Gastrocnemius medialis (tissue), 4 donors: ENCODE measurements around the gene CSNK1D. TPM values are rescaled to one million over a fixed set of nuclear protein-coding genes. Genes with fewer than 3 reads are reported as not detected.

Experiments used
- ATAC-seq, 2 donors: fragments of 150-250 bp; one replicate each; pipeline ENCODE4 v1.9.1; 2016
- DNase-seq, 2 donors: peaks; one replicate each; pipeline ENCODE4 v3.0.0-alpha.2; 2019
- H3K27ac ChIP-seq, 4 donors: fragments of 200-600 bp; sonication (generic); 1 replicate in 1 of 4; 2 replicates in 3 of 4; pipeline ENCODE4 v1.5.1; 2016 to 2018; ENCODE audit warnings: mild to moderate bottlenecking in 2 of 4, moderate library complexity in 1 of 4
- H3K27me3 ChIP-seq, 3 donors: fragments of 200-600 bp; sonication (generic) in 2 of 3; 1 replicate in 1 of 3; 2 replicates in 2 of 3; pipeline versions ENCODE4 v1.5.1 to v1.6.0; 2016 to 2019; ENCODE audit warnings: mild to moderate bottlenecking in 1 of 3, moderate library complexity in 1 of 3
- H3K36me3 ChIP-seq, 2 donors: fragments of 200-600 bp; sonication (generic) in 1 of 2; one replicate each; pipeline ENCODE4 v1.5.1; 2017 to 2018
- H3K4me1 ChIP-seq, 2 donors: fragments of 200-600 bp; sonication (generic) in 1 of 2; one replicate each; pipeline ENCODE4 v1.5.1; 2016 to 2017; ENCODE audit warnings: mild to moderate bottlenecking in 2 of 2
- H3K4me3 ChIP-seq, 4 donors: fragments of 200-600 bp; sonication (generic) in 3 of 4; 1 replicate in 1 of 4; 2 replicates in 3 of 4; pipeline ENCODE4 v1.5.1; 2016 to 2019; ENCODE audit warnings: mild to moderate bottlenecking in 2 of 4
- H3K9me3 ChIP-seq, 3 donors: fragments of 200-600 bp; sonication (generic) in 2 of 3; 1 replicate in 1 of 3; 2 replicates in 2 of 3; pipeline ENCODE4 v1.5.1; 2016 to 2019
- POLR2A ChIP-seq, 2 donors: fragments of 450-650 bp; IDR thresholded peaks; one replicate each; pipeline ENCODE4 v1.6.1; 2017; ENCODE audit warnings: antibody characterized with exemption in 2 of 2, mild to moderate bottlenecking in 2 of 2, moderate library complexity in 2 of 2
- in situ Hi-C, 4 donors: fragments of 200-750 bp; cut with MboI; loops; one replicate each; pipeline versions ENCODE4 v1.15.0 to v1.8.0; 2017; ENCODE audit warnings: low sequenced_read_pairs in 4 of 4
- intact Hi-C: fragments of 100-400 bp; cut with DNase I; formaldehyde crosslinking; loops from one replicate; pipeline ENCODE4 v1.15.1; 2023; ENCODE audit warnings: low total_unique reads
- total RNA-seq, 4 donors: library from RNA; depleted of rRNA; stranded (reverse); fragments of >200 nt; gene quantifications; one replicate each; pipeline versions ENCODE4 v1.1.0 to v1.2.3, GENCODE V29; 2016
- TF ChIP-seq, protein P1 (sequence below), 5 experiments: fragments of 450-650 bp in 3 of 5; fragments of 200-600 bp in 2 of 5; sonication (generic) in 2 of 5; IDR thresholded peaks in 4 of 5; conservative IDR thresholded peaks in 1 of 5; 1 replicate in 4 of 5; 2 replicates in 1 of 5; pipeline ENCODE4 v1.5.1; 2016 to 2019; ENCODE audit warnings: antibody characterized with exemption in 5 of 5, mild to moderate bottlenecking in 3 of 5, moderate library complexity in 3 of 5

CSNK1D gene
- total RNA-seq, 4 donors from 2014 or later: 34.0 to 55.2 (median 47.3) TPM

DNA sequence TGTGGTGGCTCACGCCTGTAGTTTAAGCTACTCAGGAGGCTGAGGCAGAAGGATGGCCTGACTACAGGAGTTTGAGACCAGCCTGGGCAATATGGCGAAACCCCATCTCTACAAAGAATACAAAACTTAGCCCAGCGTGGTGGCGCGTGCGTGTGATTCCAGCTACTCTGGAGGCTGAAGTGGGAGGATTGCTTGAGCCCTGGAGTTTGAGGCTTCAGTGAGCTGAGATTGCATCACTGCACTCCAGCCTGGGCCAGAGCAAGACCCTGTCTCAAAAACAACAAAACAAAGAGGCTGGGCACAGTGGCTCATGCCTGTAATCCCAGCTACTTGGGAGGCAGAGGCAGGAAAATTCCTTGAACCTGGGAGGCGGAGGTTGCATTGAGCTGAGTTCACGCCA, 7.0 kb upstream of the CSNK1D start:
- DNase-seq: no peak
- Histone ChIP-seq H3K27ac (no peak overlapping the region), H3K4me1 (no peaks in the 10 kb centered on the region), H3K36me3 (no peaks in the 10 kb centered on the region), H3K9me3 (no peaks in the 10 kb centered on the region), H3K4me3 (no peak overlapping the region), H3K27me3 (no peaks in the 10 kb centered on the region)
- intact Hi-C loops (no loop called here), in situ Hi-C loops (no loop called here)
- ATAC-seq: no peak
- TF ChIP-seq POLR2A (IDR thresholded peaks at IDR 0.05): no peak
- TF ChIP-seq, protein P1, sequence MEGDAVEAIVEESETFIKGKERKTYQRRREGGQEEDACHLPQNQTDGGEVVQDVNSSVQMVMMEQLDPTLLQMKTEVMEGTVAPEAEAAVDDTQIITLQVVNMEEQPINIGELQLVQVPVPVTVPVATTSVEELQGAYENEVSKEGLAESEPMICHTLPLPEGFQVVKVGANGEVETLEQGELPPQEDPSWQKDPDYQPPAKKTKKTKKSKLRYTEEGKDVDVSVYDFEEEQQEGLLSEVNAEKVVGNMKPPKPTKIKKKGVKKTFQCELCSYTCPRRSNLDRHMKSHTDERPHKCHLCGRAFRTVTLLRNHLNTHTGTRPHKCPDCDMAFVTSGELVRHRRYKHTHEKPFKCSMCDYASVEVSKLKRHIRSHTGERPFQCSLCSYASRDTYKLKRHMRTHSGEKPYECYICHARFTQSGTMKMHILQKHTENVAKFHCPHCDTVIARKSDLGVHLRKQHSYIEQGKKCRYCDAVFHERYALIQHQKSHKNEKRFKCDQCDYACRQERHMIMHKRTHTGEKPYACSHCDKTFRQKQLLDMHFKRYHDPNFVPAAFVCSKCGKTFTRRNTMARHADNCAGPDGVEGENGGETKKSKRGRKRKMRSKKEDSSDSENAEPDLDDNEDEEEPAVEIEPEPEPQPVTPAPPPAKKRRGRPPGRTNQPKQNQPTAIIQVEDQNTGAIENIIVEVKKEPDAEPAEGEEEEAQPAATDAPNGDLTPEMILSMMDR (IDR thresholded peaks at IDR 0.05 in 4 of 5, conservative IDR thresholded peaks at IDR 0.05 in 1 of 5): no peak

DNA sequence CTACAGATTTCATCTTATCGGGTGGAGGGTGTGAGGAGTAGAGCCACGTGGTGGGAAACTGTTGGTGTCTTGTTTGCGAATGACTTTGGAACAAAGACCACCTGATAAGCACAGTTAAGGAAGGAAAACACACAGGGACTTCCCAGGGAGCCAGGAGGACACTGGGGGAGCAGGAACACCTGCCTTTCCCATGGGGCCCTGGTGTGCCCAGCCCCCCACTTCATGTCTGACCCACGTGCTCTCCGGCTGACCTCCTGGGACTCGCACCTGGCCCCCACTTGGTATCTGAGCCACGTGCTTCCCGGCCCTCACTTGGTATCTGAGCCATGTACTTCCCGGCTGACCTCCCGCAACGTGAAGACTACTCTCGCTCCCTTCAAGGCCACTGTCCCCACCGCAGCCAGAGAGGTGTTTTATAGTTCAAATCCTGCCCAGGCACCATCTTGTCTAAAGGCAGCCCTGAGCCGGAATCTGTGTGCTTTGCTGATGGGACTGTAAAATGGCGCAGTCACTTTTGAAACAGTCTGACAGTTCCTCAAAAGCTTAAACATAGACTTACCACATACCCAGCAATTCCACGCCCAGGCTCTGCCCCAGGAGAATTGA, 5.4 kb upstream of the CSNK1D start:
- no peak for DNase-seq
- H3K27me3 ChIP-seq: no peaks in the 10 kb centered on the region
- in situ Hi-C loops (no loop called here), intact Hi-C loops (no loop called here)
- no peak for TF ChIP-seq POLR2A (IDR thresholded peaks at IDR 0.05)
- TF ChIP-seq, protein P1 (IDR thresholded peaks at IDR 0.05 in 4 of 5, conservative IDR thresholded peaks at IDR 0.05 in 1 of 5): no peak
- H3K9me3 ChIP-seq: no peaks in the 10 kb centered on the region
- H3K4me1 ChIP-seq: peaks cover 6% of the 10 kb centered on the region in 2 donors
- ATAC-seq: no peak
- H3K36me3 ChIP-seq: no peaks in the 10 kb centered on the region
- no peak overlapping the region for H3K4me3 ChIP-seq
- no peak overlapping the region for H3K27ac ChIP-seq

DNA sequence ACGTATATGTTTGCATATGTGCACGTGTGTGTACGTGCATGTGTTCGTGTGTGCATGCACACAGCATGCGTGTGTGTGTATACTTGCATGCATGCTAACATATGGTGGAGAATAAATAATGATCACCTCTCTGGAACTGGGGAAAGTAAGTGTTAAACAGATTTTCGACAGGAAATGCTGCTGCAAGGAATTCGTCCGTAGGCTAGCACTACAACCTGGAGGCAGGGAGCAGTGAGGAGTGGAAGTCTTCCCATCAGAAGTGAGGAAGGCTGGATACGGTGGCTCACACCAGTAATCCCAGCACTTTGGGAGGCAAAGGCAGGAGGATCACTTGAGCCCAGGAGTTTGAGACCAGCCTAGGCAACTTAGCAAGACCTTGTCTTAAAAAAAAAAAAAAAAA, 4.8 kb upstream of the CSNK1D start:
- Histone ChIP-seq H3K4me3 (no peak overlapping the region), H3K27ac (no peak overlapping the region), H3K27me3 (no peaks in the 10 kb centered on the region), H3K9me3 (no peaks in the 10 kb centered on the region), H3K4me1 (peaks cover 8 to 9% of the 10 kb centered on the region in 2 donors), H3K36me3 (no peaks in the 10 kb centered on the region)
- intact Hi-C loops: no loop called here
- ATAC-seq: no peak
- in situ Hi-C loops: no loop called here
- TF ChIP-seq, protein P1 (IDR thresholded peaks at IDR 0.05 in 4 of 5, conservative IDR thresholded peaks at IDR 0.05 in 1 of 5): no peak
- TF ChIP-seq POLR2A (IDR thresholded peaks at IDR 0.05): no peak
- DNase-seq: no peak

DNA sequence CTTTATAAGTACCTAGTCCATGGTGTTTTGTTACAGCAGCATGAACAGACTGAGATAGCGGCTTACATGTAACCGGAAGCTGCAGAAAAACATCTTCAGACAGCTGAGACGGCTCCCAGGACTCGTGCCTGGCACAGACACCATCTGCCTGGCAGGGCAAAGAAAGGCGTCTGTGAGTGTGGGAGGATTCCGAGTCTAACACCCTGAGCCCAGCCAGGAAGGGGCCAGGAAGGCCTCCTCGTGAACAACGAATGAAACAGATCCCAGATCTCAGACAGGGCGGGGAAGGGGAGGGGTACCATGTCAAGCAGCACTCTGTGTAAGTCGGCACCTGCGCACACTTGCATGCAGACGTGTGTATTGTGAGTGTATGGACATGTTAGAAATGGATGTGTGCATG, 4.4 kb upstream of the CSNK1D start:
- ATAC-seq (no peak), DNase-seq (no peak)
- TF ChIP-seq POLR2A (IDR thresholded peaks at IDR 0.05): no peak
- TF ChIP-seq, protein P1 (IDR thresholded peaks at IDR 0.05 in 4 of 5, conservative IDR thresholded peaks at IDR 0.05 in 1 of 5): no peak
- intact Hi-C loops (no loop called here), in situ Hi-C loops (no loop called here)
- Histone ChIP-seq H3K4me1 (peaks cover 8 to 9% of the 10 kb centered on the region in 2 donors), H3K27me3 (no peaks in the 10 kb centered on the region), H3K4me3 (no peak overlapping the region), H3K27ac (no peak overlapping the region), H3K9me3 (no peaks in the 10 kb centered on the region), H3K36me3 (no peaks in the 10 kb centered on the region)

DNA sequence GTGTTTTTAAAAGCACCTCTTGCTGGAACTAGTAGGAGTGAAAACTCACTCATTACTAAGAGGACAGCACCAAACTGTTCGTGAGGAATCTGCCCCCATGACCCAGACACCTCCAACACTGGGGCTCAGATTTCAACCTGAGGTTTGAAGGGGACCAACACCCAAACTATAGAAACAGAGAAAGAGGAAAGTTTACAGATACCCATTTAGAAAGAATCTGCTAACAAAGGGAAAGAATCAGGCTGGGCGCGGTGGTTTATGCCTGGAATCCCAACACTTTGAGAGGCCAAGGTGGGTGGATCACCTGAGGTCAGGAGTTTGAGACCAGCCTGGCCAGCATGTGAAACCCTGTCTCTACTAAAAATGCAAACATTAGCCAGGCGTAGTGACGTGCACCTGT, 3.4 kb upstream of the CSNK1D start:
- H3K4me1 ChIP-seq: peaks cover 14 to 16% of the 10 kb centered on the region in 2 donors
- DNase-seq: no peak
- H3K27me3 ChIP-seq: no peaks in the 10 kb centered on the region
- ATAC-seq: no peak
- TF ChIP-seq, protein P1 (IDR thresholded peaks at IDR 0.05 in 4 of 5, conservative IDR thresholded peaks at IDR 0.05 in 1 of 5): no peak
- TF ChIP-seq POLR2A (IDR thresholded peaks at IDR 0.05): no peak
- H3K4me3 ChIP-seq: no peak overlapping the region
- in situ Hi-C loops: no loop called here
- intact Hi-C loops: no loop called here
- H3K9me3 ChIP-seq: no peaks in the 10 kb centered on the region
- H3K36me3 ChIP-seq: peaks cover 0 to 3% of the 10 kb centered on the region in 2 donors
- no peak overlapping the region for H3K27ac ChIP-seq
